Cardiac septum (tissue), 1 donor: ENCODE results near the gene RNASE4. TPM values are rescaled to one million over a fixed set of nuclear protein-coding genes. Genes with fewer than 3 reads are reported as not detected.
"Not testable (repeated sequence)": the region's sequence is repeated elsewhere in the genome, so short reads cannot be mapped to it uniquely, and the experiment has no call there.

Experiments used
- DNase-seq: peaks from one replicate; pipeline ENCODE4 v3.0.0-alpha.2; 2020; ENCODE audit warnings: low spot score
- intact Hi-C: fragments of 100-400 bp; cut with DNase I; formaldehyde crosslinking; loops from one replicate; pipeline ENCODE4 v1.14.0; 2022
- total RNA-seq: library from RNA; stranded (reverse); fragmentation: NEBNext Ultra II Directional; extraction: Animal tissue kit (Norgen Biotek cat#: 25700); gene quantifications from one replicate; pipeline ENCODE4 v1.2.1, GENCODE V29; 2021
- donor health status: DM: no; HTN: no; CAD: no.

Gene RNASE4
- total RNA-seq, 1 donor from 2014 or later: 5.6 TPM

GRCh38 chr14:20726531-20726930 is 42.2 kb downstream of the RNASE4 start:
- intact Hi-C loops: no loop called here
- no peak for DNase-seq

GRCh38 chr14:20730891-20731290 is 46.5 kb downstream of the RNASE4 start:
- intact Hi-C loops: no loop called here
- DNase-seq: no peak

GRCh38 chr14:20732477-20732876 is 48.1 kb downstream of the RNASE4 start:
- no peak for DNase-seq
- intact Hi-C loops: no loop called here

GRCh38 chr14:20732979-20733635 is 48.7 kb downstream of the RNASE4 start:
- DNase-seq: no peak
- intact Hi-C loops: no loop called here

- DNase-seq: no peak
- intact Hi-C loops: no loop called here
Observed at GRCh38 chr14:20733684-20734429, 49.5 kb downstream of the RNASE4 start.

GRCh38 chr14:20734430-20734806 is 50.1 kb downstream of the RNASE4 start:
- intact Hi-C loops: no loop called here
- no peak for DNase-seq

GRCh38 chr14:20738292-20738691 is 53.9 kb downstream of the RNASE4 start:
- DNase-seq, intact Hi-C loops: not testable (repeated sequence)

- intact Hi-C loops: no loop called here
- DNase-seq: no peak
Observed at GRCh38 chr14:20742132-20742531, 57.8 kb downstream of the RNASE4 start.

- intact Hi-C loops: no loop called here
- no peak for DNase-seq
Observed at GRCh38 chr14:20743556-20743955, 59.2 kb downstream of the RNASE4 start.

- no peak for DNase-seq
- intact Hi-C loops: no loop called here
Observed at GRCh38 chr14:20745571-20746358, 61.4 kb downstream of the RNASE4 start, which contains the start of gene EDDM3A. Gene EDDM3A, plus strand, starts transcription at chr14:20745887. Its CDS starts 1,694 bp downstream, at chr14:20747581.

- intact Hi-C loops: no loop called here
- DNase-seq: no peak
Observed at GRCh38 chr14:20746566-20746965, 62.2 kb downstream of the RNASE4 start.

GRCh38 chr14:20748439-20748838 is 64.1 kb downstream of the RNASE4 start:
- intact Hi-C loops: no loop called here
- DNase-seq: no peak

GRCh38 chr14:20750194-20750593 is 65.8 kb downstream of the RNASE4 start:
- no peak for DNase-seq
- intact Hi-C loops: no loop called here

Other genes with a start within 250 kb of the RNASE4 start
- gene KLHL33, start 248.4 kb upstream of the RNASE4 start, total RNA-seq: 0.35 TPM
- 21.2 TPM for gene OSGEP, start 229.7 kb upstream of the RNASE4 start, total RNA-seq
- 66.0 TPM for gene APEX1, start 229.3 kb upstream of the RNASE4 start, total RNA-seq
- 18.2 TPM for gene PIP4P1, start 223.1 kb upstream of the RNASE4 start, total RNA-seq
- gene PNP, start 215.2 kb upstream of the RNASE4 start, total RNA-seq: 17.4 TPM
- 0.48 TPM for gene RNASE10, start 179.0 kb upstream of the RNASE4 start, total RNA-seq
- gene RNASE9, start 123.5 kb upstream of the RNASE4 start, total RNA-seq: not detected
- gene RNASE11, start 96.6 kb upstream of the RNASE4 start, total RNA-seq: not detected
- gene RNASE12, start 93.2 kb upstream of the RNASE4 start, total RNA-seq: not detected
- not detected for gene OR6S1, start 42.9 kb upstream of the RNASE4 start, total RNA-seq
- gene ANG, start 4.2 kb downstream of the RNASE4 start, total RNA-seq: 2.7 TPM
- gene EDDM3A, start 61.3 kb downstream of the RNASE4 start, total RNA-seq: not detected
- gene EDDM3B, start 83.8 kb downstream of the RNASE4 start, total RNA-seq: not detected
- 3.1 TPM for gene RNASE6, start 96.7 kb downstream of the RNASE4 start, total RNA-seq
- gene RNASE1, start 118.3 kb downstream of the RNASE4 start, total RNA-seq: 171 TPM
- not detected for gene RNASE3, start 206.8 kb downstream of the RNASE4 start, total RNA-seq